Colon (tissue), 2 donors: Measurements from ENCODE around the gene GTPBP6.
"Not testable (repeated sequence)": the region's sequence is repeated elsewhere in the genome, so short reads cannot be mapped to it uniquely, and the experiment has no call there.

Source experiments
- FAIRE-seq: peaks from 2 replicates; lab custom pipeline; 2012; peaks lifted over from hg19 to GRCh38; lab: Jason Lieb, UNC
- donor health status: control.
- donor health status: control.

The GTPBP6 gene

GRCh38 chrX:291411-291901 lies 27.1 kb downstream of the GTPBP6 start:
- no peak for FAIRE-seq

- no peak for FAIRE-seq
These were observed 28.0 kb downstream of the GTPBP6 start for GRCh38 chrX:290476-291166.

- no peak for FAIRE-seq
These were observed 30.0 kb downstream of the GTPBP6 start for GRCh38 chrX:288561-288991.

- FAIRE-seq, result no peak
These were observed 30.9 kb downstream of the GTPBP6 start for GRCh38 chrX:287670-288069.

GRCh38 chrX:285076-285677 lies 33.4 kb downstream of the GTPBP6 start:
- FAIRE-seq, result no peak

GRCh38 chrX:283115-283845 lies 35.3 kb downstream of the GTPBP6 start:
- no peak for FAIRE-seq

- FAIRE-seq, result not testable (repeated sequence)
These were observed 36.5 kb downstream of the GTPBP6 start for GRCh38 chrX:282000-282681.

- no peak for FAIRE-seq
These were observed 37.2 kb downstream of the GTPBP6 start, which contains the start of gene PLCXD1 for GRCh38 chrX:281166-281999. Gene PLCXD1 (plus strand): TSS chrX:281381. CDS start chrX:284188, 2,807 bp downstream.

- FAIRE-seq, result not testable (repeated sequence)
These were observed 37.9 kb downstream of the GTPBP6 start for GRCh38 chrX:280722-281121.

GRCh38 chrX:279757-280604 lies 38.6 kb downstream of the GTPBP6 start:
- FAIRE-seq, result not testable (repeated sequence)

- FAIRE-seq, result no peak
These were observed 41.9 kb downstream of the GTPBP6 start for GRCh38 chrX:276581-277201.

- no peak for FAIRE-seq
These were observed 42.5 kb downstream of the GTPBP6 start for GRCh38 chrX:275967-276580.

GRCh38 chrX:275476-275966 lies 43.1 kb downstream of the GTPBP6 start:
- no peak for FAIRE-seq

- no peak for FAIRE-seq
These were observed 43.6 kb downstream of the GTPBP6 start for GRCh38 chrX:274904-275475.

GRCh38 chrX:270848-271367 lies 47.7 kb downstream of the GTPBP6 start:
- FAIRE-seq, result no peak

GRCh38 chrX:267771-268261 lies 50.8 kb downstream of the GTPBP6 start:
- no peak for FAIRE-seq

GRCh38 chrX:265502-265901 lies 53.1 kb downstream of the GTPBP6 start:
- no peak for FAIRE-seq

GRCh38 chrX:264634-265455 lies 53.8 kb downstream of the GTPBP6 start:
- FAIRE-seq, result no peak
